Measurements from ENCODE around the gene PXYLP1.

- TF ChIP-seq POLR2A (IDR thresholded peaks at IDR 0.05; ENCODE audit: low read depth, low read length) (no peak), POLR2AphosphoS5 (IDR thresholded peaks at IDR 0.05; ENCODE audit: low read depth, low read length) (no peak)
These were observed 21.7 kb downstream of the PXYLP1 start for GRCh38 chr3:141253326-141253725.
